HEK293 (cell line): Measurements from ENCODE around the gene NSD1.
A peak's percentile ranks its signal among the peaks of the same experiment; 100 is the strongest.

Source experiments
- CTCF ChIA-PET: fragments of 350-600 bp; formaldehyde crosslinking; extraction: SDS; loops from one replicate; lab custom pipeline; 2021; ENCODE audit warnings: antibody characterized with exemption; lab: Yijun Ruan, JAX
- POLR2A ChIA-PET: fragments of 300-600 bp; formaldehyde crosslinking; extraction: SDS; loops from one replicate; lab custom pipeline; 2020; ENCODE audit warnings: antibody characterized with exemption, inconsistent platforms; lab: Yijun Ruan, JAX
- H3K27ac ChIP-seq: fragments of 200-500 bp; sonication (Bioruptor generic); 2 replicates; pipeline ENCODE4 v1.5.1; 2014; ENCODE audit warnings: low read depth, low read length, control low read depth, inconsistent platforms; ENCODE audit errors: extremely low read depth
- H3K36me3 ChIP-seq, 2 experiments: fragments of 200-500 bp in 1 of 2; sonication (Bioruptor generic) in 1 of 2; 1 replicate in 1 of 2; 2 replicates in 1 of 2; pipeline ENCODE4 v1.5.1; 2014 to 2017; ENCODE audit warnings: inconsistent platforms in 2 of 2, low read length in 2 of 2; ENCODE audit not compliant: control insufficient read depth in 2 of 2, insufficient read depth in 1 of 2
- H3K4me1 ChIP-seq: fragments of 200-500 bp; sonication (Bioruptor generic); 2 replicates; pipeline ENCODE4 v1.5.1; 2014; ENCODE audit warnings: mild to moderate bottlenecking, low read length, inconsistent platforms; ENCODE audit not compliant: control insufficient read depth, insufficient read depth
- H3K4me3 ChIP-seq: 2 replicates; pipeline ENCODE4 v1.5.1; 2011; ENCODE audit warnings: low read depth, mild to moderate bottlenecking, control low read depth, low read length, moderate library complexity
- H3K9me3 ChIP-seq: fragments of 200-500 bp; sonication (Bioruptor generic); 2 replicates; pipeline ENCODE4 v1.5.1; 2014; ENCODE audit warnings: low read depth, low read length, inconsistent platforms; ENCODE audit not compliant: control insufficient read depth, insufficient read depth
- BCL11A ChIP-seq: fragments of 450-650 bp; formaldehyde crosslinking; IDR thresholded peaks from 2 replicates; pipeline ENCODE4 v1.5.1; 2016; ENCODE audit warnings: low read depth, missing biosample characterization, missing genetic modification characterization
- ELK4 ChIP-seq: IDR thresholded peaks from 2 replicates; pipeline ENCODE4 v1.6.1; 2011; ENCODE audit warnings: mild to moderate bottlenecking, low read depth, low read length, borderline replicate concordance
- GLIS1 ChIP-seq: fragments of 450-650 bp; formaldehyde crosslinking; IDR thresholded peaks from 2 replicates; pipeline ENCODE4 v1.5.1; 2016; ENCODE audit warnings: missing biosample characterization, missing genetic modification characterization
- KLF1 ChIP-seq: fragments of 450-650 bp; formaldehyde crosslinking; IDR thresholded peaks from 2 replicates; pipeline ENCODE4 v1.5.1; 2016; ENCODE audit warnings: missing biosample characterization, missing genetic modification characterization
- KLF16 ChIP-seq: fragments of 450-650 bp; formaldehyde crosslinking; IDR thresholded peaks from 2 replicates; pipeline ENCODE4 v1.5.1; 2017; ENCODE audit warnings: missing biosample characterization, missing genetic modification characterization
- KLF8 ChIP-seq: fragments of 450-650 bp; formaldehyde crosslinking; IDR thresholded peaks from 2 replicates; pipeline ENCODE4 v1.5.1; 2016; ENCODE audit warnings: missing biosample characterization, missing genetic modification characterization
- MZF1 ChIP-seq: fragments of 450-650 bp; formaldehyde crosslinking; IDR thresholded peaks from 2 replicates; pipeline ENCODE4 v1.5.1; 2017; ENCODE audit warnings: missing biosample characterization, missing genetic modification characterization, borderline replicate concordance
- RBAK ChIP-seq: fragments of 450-650 bp; formaldehyde crosslinking; IDR thresholded peaks from 2 replicates; pipeline ENCODE4 v1.5.1; 2016; ENCODE audit warnings: missing biosample characterization, missing genetic modification characterization
- REST ChIP-seq: fragments of 450-650 bp; formaldehyde crosslinking; IDR thresholded peaks from 2 replicates; pipeline ENCODE4 v1.5.1; 2016; ENCODE audit warnings: missing biosample characterization, missing genetic modification characterization
- SCRT1 ChIP-seq: fragments of 450-650 bp; formaldehyde crosslinking; IDR thresholded peaks from 2 replicates; pipeline ENCODE4 v1.5.1; 2016; ENCODE audit warnings: missing biosample characterization, missing genetic modification characterization, borderline replicate concordance
- TCF7L2 ChIP-seq: IDR thresholded peaks from 2 replicates; pipeline ENCODE4 v1.6.1; 2011; ENCODE audit warnings: low read depth, mild to moderate bottlenecking, inconsistent platforms, low read length, moderate library complexity, borderline replicate concordance
- YY1 ChIP-seq: fragments of 450-650 bp; formaldehyde crosslinking; IDR thresholded peaks from 2 replicates; pipeline ENCODE4 v1.5.1; 2018; ENCODE audit warnings: missing biosample characterization, missing genetic modification characterization
- ZBTB17 ChIP-seq: fragments of 450-650 bp; formaldehyde crosslinking; IDR thresholded peaks from 2 replicates; pipeline ENCODE4 v1.5.1; 2016; ENCODE audit warnings: missing biosample characterization, missing genetic modification characterization
- ZBTB20 ChIP-seq: fragments of 450-650 bp; formaldehyde crosslinking; IDR thresholded peaks from 2 replicates; pipeline ENCODE4 v1.5.1; 2016; ENCODE audit warnings: missing biosample characterization, missing genetic modification characterization
- ZBTB21 ChIP-seq: fragments of 450-650 bp; formaldehyde crosslinking; IDR thresholded peaks from 2 replicates; pipeline ENCODE4 v1.5.1; 2017; ENCODE audit warnings: missing biosample characterization, missing genetic modification characterization
- ZNF10 ChIP-seq: fragments of 450-650 bp; formaldehyde crosslinking; IDR thresholded peaks from 2 replicates; pipeline ENCODE4 v1.5.1; 2017; ENCODE audit warnings: missing biosample characterization, missing genetic modification characterization
- ZNF112 ChIP-seq: fragments of 450-650 bp; formaldehyde crosslinking; IDR thresholded peaks from 2 replicates; pipeline ENCODE4 v1.5.0; 2017; ENCODE audit warnings: missing biosample characterization, missing genetic modification characterization
- ZNF335 ChIP-seq: fragments of 450-650 bp; formaldehyde crosslinking; conservative IDR thresholded peaks from 2 replicates; pipeline ENCODE4 v1.5.1; 2016; ENCODE audit warnings: missing biosample characterization, missing genetic modification characterization
- ZNF362 ChIP-seq: fragments of 450-650 bp; formaldehyde crosslinking; IDR thresholded peaks from 2 replicates; pipeline ENCODE4 v1.5.1; 2016; ENCODE audit warnings: missing biosample characterization, missing genetic modification characterization
- ZNF571 ChIP-seq: fragments of 450-650 bp; formaldehyde crosslinking; IDR thresholded peaks from 2 replicates; pipeline ENCODE4 v1.5.0; 2017; ENCODE audit warnings: missing biosample characterization, missing genetic modification characterization
- ZNF580 ChIP-seq: fragments of 450-650 bp; formaldehyde crosslinking; IDR thresholded peaks from 2 replicates; pipeline ENCODE4 v1.5.1; 2016; ENCODE audit warnings: missing biosample characterization, missing genetic modification characterization
- ZNF626 ChIP-seq: fragments of 450-650 bp; sonication (Bioruptor Pico); formaldehyde crosslinking; IDR thresholded peaks from 2 replicates; pipeline ENCODE4 v1.5.1; 2018; ENCODE audit warnings: missing biosample characterization, missing genetic modification characterization, inconsistent platforms
- ZNF670 ChIP-seq: fragments of 450-650 bp; formaldehyde crosslinking; IDR thresholded peaks from 2 replicates; pipeline ENCODE4 v1.5.1; 2016; ENCODE audit warnings: missing biosample characterization, missing genetic modification characterization, low read depth
- ZNF777 ChIP-seq: fragments of 450-650 bp; formaldehyde crosslinking; IDR thresholded peaks from 2 replicates; pipeline ENCODE4 v1.5.1; 2017; ENCODE audit warnings: missing biosample characterization, missing genetic modification characterization, borderline replicate concordance
- TF ChIP-seq, protein P1 (sequence below): fragments of 450-650 bp; formaldehyde crosslinking; IDR thresholded peaks from 2 replicates; pipeline ENCODE4 v1.5.1; 2016; ENCODE audit warnings: missing biosample characterization, missing genetic modification characterization

Gene NSD1

DNA sequence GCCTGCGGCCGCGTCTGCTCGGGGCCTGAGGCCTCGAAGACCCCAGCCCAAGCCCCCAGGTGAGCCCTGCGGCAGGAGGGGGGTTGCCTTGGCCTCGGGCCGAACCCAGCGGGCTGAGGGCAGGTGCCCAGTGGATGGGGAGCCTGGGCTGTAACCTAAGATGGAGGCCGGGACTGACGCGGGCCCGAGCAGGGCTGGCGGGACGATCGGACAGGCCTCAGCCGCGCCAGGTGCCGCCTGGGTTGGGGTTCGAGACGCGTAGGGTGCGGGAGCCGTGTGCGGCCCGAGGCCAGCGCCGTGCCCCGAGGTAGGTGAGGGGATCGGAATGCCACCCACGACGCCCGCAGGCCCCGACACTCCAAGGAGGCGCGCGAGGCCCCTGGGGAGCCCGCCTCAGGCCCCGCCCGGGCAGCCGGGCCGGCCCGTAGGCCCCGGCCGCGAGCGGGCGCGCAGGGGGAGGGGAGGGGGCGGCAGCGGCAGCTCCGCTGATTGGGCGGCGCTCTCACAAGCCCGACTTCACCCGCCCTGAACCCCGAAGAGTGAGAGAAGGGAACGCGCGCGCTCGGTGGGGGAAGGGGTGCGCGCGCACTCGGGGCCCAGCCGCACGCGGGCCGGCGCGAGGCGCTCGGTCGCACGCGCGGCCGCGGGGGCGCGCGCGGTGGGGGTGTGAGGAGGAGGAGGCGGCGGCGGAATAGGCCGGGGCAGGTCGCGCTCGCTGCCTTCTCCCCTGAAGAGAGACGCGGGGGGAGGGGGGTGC lies at the start of gene NSD1 (continued):
- TF ChIP-seq ZNF670 (tag by site-specific recombination) (no peak), BCL11A (tag by site-specific recombination) (no peak), TCF7L2 (no peak), ZNF10 (tag by site-specific recombination) (0 out of 2 replicates have a peak, but pooled peaks have one; percentile 11), MZF1 (tag by site-specific recombination) (peak; percentile 98), YY1 (tag by site-specific recombination) (peak; percentile 35), ZNF626 (no peak), KLF1 (tag by site-specific recombination) (no peak), ZBTB20 (tag by site-specific recombination) (no peak)

DNA sequence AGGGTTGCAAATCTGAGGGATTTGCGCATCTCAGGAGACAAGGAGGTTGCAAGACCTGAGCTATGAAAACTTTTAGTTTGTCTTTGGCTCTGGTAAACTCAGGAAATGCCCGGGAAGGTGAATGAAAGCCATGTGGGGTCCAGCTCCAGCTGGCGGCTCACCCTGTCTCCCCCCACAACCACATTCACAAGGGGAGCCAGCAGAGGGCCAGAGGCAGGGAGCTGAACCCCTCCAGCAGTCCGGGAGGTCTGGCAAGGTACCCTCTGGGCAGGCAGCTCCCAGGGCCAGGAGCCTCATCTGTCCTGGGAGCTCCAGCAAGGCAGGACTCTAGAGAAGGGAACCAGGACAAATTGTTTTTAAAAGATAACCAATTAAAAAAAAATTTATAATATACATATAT lies 49.4 kb upstream of the NSD1 start:
- peak; percentile 56 for TF ChIP-seq GLIS1
- no peak for TF ChIP-seq ELK4
- TF ChIP-seq, all 188 proteins: peak for 1
- H3K4me1 ChIP-seq: no peaks in the 10 kb centered on the region; the same call in 1 of the 2 replicates
- ChIA-PET POLR2A (interaction anchor here (0.6 kb wide), 1 partner anchor 497 kb away, joined by 4 read pairs; no protein-coding TSS in a partner anchor), CTCF (interaction anchor here (0.7 to 5.4 kb wide), 2 partner anchors 12 to 406 kb away, joined by 3 to 53 read pairs; no protein-coding TSS in a partner anchor)
- H3K4me3 ChIP-seq: no peak overlapping the region
- no peaks in the 10 kb centered on the region for H3K36me3 ChIP-seq
- H3K27ac ChIP-seq: no peak overlapping the region
- no peaks in the 10 kb centered on the region for H3K9me3 ChIP-seq

DNA sequence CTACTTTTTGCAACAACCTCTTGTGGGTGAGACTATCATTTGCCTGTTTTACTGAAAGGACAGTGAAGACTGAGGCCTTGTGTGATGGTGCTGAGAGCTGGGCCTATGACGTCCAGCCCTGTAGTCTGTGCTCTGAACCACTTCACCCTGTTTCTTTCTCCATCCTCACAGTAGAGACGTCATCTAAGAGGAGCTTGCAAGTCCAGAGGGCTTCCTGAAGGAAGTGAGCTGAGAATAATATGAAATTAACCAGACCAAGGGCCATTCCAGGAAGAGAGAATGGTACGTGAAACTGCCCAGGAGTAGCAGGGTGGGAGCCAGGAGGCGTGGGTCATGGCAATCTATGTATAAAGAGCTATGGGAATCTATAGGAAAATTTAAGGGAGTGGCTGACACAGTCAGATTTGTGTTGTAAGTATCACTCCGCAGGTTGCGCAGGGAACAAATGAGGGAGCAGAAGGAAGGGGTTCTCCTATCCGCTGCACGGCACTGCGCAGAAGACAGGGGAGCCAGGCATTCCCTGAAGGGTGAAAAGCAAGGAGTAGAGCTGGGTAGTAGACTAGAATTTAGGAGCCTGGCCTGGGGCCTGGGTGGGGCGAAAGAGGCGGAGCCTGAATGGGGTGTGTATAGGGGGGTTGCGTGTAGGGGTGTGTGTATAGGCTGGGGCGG lies 47.5 kb upstream of the NSD1 start:
- no peaks in the 10 kb centered on the region for H3K9me3 ChIP-seq
- no peak overlapping the region for H3K4me3 ChIP-seq
- H3K4me1 ChIP-seq: no peaks in the 10 kb centered on the region; the same call in 1 of the 2 replicates
- ChIA-PET CTCF (interaction anchor here (0.6 to 5.4 kb wide), 13 partner anchors 11 to 425 kb away, joined by 3 to 53 read pairs (median 4); no protein-coding TSS in a partner anchor), POLR2A (interaction anchor here (0.5 to 0.8 kb wide), 5 partner anchors 8 to 109 kb away, joined by 3 to 5 read pairs (median 3); no protein-coding TSS in a partner anchor)
- H3K36me3 ChIP-seq: no peaks in the 10 kb centered on the region
- H3K27ac ChIP-seq: no peak overlapping the region
- TF ChIP-seq ZNF112 (tag by site-specific recombination) (no peak), SCRT1 (peak; percentile 16; the same call in 1 of the 2 replicates), ZBTB21 (tag by site-specific recombination) (no peak), ZNF362 (no peak), KLF1 (tag by site-specific recombination) (peak; percentile 94), ZNF571 (no peak), KLF8 (tag by site-specific recombination) (0 out of 2 replicates have a peak, but pooled peaks have one; percentile 48), ZNF335 (tag by site-specific recombination) (no peak), KLF16 (tag by site-specific recombination) (no peak), ZNF580 (tag by site-specific recombination) (no peak), REST (tag by site-specific recombination) (no peak), ZBTB17 (tag by site-specific recombination) (no peak), RBAK (tag by site-specific recombination) (no peak), ZNF777 (tag by site-specific recombination) (no peak)
- TF ChIP-seq, protein P1, sequence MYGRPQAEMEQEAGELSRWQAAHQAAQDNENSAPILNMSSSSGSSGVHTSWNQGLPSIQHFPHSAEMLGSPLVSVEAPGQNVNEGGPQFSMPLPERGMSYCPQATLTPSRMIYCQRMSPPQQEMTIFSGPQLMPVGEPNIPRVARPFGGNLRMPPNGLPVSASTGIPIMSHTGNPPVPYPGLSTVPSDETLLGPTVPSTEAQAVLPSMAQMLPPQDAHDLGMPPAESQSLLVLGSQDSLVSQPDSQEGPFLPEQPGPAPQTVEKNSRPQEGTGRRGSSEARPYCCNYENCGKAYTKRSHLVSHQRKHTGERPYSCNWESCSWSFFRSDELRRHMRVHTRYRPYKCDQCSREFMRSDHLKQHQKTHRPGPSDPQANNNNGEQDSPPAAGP (tag by site-specific recombination): no peak
